ENCODE results near the gene CNTN4.
"Not testable (repeated sequence)": the region's sequence is repeated elsewhere in the genome, so short reads cannot be mapped to it uniquely, and the experiment has no call there.

CNTN4 gene

DNA sequence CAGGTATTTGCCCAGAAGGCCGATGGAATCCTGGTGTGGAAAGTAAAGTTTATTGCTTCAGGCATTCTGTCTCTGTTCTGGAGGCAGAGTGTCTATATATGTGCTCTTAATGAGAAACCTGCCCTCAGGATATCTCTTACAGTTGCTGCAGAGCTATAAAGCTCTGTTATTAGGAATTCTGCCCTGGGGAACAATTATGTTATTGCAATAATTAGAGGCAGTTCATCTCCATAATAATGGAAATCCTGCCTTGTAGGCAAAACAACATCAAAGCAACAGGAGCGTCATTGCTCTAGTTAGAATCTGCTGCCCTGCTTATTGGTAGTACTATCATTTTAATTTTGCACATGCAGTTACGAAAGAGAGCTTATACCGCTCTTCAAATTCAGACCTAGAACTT lies 835.9 kb downstream of the CNTN4 start:
- DNase-seq = no peak

DNA sequence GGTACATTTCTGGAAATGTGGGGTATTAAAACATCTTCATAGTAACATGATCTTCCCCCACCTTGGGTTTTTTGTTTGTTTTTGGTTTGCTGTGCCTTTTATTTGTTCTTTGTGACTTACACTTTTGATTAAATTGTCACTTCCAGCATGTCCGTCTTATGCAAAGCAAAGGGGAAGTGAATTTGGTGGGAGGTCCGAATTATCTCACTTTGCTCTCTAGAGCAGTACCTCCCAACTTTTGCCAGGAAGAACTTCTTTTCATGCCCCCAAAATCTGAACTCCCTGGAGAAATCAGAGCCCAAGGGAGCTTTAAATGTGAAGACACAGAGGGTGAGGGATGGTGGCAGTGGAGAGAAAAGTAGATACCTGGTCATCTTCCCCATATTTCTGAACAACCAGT lies 838.4 kb downstream of the CNTN4 start:
- no peak for DNase-seq

DNA sequence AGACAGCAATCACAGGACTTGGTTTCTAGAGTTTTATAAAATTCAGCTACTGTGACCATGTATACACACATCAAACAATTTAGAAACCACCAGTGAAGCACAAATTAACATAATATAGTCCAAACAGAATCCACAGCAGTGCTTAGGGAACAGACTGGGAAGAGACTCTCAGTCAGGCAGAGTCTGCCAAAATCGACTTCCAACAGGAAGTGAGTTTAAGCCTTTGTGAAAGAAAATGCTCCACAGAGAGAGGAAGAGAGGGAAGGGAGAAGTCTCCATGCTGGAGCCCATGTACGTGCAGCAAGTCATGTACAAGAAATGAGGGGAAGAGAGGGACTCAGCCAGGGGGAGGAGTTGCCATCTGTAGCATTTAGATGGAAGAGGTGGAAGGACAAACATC lies 838.9 kb downstream of the CNTN4 start:
- no peak for DNase-seq

DNA sequence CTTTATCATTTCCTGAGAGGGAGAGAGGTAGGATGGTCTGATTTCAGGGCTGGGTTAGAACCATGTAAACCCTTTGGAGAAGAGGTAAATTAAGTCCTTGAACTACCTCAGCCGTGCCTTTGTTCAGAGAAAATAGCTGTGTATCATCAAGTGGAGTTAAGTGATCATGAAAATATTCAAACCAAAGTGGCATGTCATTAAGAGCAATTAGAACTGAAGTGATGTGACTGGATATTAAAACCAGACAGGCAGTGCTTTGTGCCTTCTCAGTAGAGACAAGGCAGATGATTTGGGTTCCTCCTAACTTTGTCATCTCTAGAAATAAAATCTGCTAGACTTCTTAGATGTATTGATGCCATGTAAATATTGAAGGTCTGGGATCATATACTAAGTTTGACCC lies 840.0 kb downstream of the CNTN4 start:
- DNase-seq = no peak

DNA sequence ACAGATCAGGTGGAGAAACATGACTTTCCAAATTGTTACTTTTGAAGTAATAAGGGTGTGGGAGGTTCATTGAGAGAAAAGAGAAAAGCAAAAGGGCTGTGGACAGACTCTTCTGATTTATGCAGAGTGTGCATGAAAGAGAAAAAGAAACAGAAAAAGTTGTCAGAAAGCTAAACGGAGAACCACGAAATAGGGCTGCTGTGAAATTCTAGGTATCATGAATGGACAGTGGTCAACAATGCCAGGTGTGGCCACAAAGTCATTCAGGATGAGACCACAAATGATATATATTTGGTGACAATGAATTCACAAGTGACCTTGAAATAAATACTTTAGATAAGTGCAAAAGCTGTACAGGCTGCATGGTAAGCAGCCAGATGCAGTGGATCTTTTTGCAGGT lies 841.4 kb downstream of the CNTN4 start:
- DNase-seq = no peak

DNA sequence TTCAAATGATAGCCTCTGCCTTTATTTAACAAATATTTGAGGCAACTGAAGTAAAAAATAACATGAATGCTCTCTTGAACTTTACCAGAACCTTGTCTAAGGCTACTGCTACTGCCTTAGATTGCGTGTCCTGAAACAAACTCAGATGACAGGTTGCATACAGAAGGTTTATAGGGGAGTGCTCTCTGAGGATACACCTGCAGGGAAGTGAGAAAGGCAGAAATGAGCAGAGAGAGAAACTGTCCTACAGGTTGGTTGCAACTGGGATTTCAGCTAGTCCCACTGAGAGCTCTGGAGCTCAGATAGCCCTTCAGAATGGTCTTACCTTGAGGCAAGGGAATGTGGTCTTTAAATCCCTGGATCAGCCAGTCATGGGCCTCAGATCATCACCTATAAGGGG lies 846.0 kb downstream of the CNTN4 start:
- DNase-seq = no peak

DNA sequence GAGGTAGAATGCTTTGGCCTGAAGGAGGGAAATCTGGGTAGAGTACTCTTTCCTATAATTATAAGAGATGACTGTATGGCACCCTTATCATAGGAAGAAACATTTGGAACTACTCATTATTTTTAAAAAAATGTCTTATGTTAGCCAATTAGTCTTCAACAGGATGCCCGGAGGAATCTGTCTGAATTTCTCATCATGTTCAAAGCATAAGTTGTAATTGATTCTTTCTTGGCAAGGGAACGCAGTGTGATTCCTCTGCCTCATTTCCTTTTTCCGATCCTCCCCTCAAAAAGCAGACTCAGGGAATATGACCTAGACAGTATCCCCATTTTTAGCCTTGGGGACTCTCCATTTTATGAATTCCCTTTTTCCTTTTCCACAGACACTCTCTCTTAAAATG lies 846.5 kb downstream of the CNTN4 start:
- no peak for DNase-seq

DNA sequence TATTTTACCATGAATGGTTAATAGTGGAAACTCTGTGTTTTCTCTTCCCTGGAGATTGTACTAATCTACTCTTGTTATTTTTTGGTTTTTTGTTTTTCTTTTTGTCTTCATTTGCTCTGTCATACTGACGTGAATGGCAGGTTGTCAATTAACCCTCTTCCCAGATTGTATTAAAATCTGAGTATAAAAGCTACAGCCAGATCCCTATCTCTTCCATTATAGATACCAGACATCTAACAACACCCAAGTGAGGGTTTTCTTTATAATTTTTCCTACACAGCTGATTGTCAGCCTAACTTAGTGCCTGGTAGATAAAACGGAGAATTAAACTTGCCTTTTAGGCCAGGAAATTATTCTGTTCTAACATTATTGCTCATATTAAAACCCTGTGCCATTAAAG lies 848.9 kb downstream of the CNTN4 start:
- no peak for DNase-seq

DNA sequence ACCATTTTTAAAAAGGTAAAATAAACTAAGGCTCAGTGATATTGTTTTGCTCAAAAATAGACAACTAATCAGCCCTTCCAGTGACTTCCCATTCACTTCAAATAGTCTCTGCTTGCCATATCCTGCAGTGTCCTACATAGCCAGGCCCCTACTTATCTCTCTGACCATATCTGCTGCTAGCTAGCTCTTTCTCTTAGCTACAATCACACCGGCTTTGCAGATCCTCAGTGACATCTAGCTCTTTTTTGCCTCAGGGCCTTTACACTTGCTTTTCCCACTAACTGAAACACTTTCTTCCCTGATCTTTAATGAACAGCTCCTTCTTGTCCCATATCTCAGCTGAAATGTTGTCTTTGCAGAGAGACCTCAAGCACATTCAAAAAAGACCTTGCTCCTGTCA lies 850.2 kb downstream of the CNTN4 start:
- no peak for DNase-seq

DNA sequence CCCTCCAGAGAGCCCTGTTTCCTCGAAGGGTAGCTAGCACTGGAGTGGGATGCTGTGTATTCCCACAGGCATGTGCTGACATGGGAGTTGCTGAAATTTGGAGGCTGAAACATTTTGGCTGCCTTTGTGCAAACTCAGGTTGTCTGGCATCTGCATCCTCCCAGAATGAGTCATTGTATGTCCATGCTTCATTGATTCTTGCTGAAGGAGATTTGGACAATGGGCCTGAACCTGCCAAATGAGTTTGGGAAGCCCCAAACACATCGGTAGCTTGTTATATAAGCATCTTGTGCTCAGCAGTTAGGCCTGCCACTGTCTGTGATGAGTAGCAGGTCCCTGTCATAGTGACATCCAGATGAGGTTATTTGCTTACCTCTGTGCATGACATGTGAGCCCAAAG lies 851.5 kb downstream of the CNTN4 start:
- no peak for DNase-seq

DNA sequence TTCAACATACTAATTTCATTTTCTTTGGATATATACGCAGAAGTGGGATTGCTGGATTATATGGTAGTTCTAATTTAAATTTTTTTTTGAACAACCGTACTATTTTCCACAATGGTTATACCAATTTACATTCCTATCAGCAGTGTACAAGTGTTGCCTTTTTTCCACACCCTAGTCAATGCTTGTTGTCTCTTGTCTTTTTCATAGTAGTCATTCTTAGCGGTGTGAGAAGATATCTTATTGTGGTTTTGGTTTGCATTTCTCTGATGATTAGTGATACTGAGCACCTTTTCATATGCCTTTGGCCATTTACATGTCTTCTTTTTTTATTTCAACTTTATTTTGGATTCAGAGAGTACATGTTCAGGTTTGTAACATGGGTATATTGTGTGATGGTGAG lies 858.4 kb downstream of the CNTN4 start:
- DNase-seq = no peak

DNA sequence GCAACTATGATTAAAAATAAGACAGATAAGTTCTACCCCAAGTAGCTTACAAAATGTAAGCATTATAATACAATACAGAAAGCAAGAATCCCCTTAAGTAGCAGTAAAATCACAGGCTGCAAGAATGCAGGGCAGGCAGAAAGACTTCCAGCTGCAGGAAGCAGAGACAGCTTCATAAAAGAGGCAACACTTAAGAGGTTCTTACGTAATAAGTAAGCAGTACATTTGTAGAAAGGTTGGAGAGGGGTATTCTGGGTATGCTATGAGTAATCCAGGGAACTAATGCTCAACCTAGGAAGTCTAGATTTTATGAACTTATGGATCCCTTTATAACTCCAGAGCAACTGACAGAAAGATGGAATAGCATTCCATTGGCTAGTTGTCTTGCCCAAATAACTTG lies 859.9 kb downstream of the CNTN4 start:
- DNase-seq = no peak

DNA sequence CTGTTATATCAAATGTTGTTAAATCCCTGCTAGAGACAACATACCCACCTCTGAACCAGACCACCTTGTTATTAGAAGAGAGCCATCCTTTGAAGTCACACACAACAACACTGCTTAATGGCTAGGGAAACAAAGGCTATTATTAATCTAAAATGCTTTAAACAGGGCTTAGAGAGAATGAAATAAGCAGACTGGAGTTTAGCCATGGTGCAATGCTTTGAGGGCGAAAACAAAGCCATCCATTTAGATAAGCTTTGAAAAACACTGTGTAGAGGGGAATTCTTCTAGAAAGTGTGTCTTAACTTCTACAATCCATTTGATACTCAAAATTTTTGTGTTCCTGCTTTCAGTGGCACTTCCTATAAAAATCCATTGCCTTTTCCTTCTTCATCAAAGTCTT lies 862.9 kb downstream of the CNTN4 start:
- DNase-seq = no peak

DNA sequence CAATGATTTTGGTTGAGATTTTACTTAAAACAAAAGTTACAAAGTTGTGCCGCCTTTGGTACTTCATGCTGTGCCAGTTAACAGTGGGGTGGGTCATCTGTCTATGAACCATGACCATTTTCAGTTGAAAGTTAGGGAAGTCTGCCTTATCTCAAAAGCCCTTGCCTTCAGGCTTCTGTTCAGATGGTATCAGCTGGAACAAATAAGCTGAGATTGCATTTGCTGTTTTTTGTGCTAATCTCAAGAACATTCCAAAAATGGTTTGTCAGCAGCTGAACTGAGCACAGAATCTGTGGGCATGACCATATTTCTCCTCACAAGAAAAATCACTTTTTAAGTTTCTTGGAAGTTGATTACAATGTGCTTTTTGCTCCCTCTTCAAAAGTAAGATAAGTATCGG lies 869.2 kb downstream of the CNTN4 start:
- DNase-seq = no peak

DNA sequence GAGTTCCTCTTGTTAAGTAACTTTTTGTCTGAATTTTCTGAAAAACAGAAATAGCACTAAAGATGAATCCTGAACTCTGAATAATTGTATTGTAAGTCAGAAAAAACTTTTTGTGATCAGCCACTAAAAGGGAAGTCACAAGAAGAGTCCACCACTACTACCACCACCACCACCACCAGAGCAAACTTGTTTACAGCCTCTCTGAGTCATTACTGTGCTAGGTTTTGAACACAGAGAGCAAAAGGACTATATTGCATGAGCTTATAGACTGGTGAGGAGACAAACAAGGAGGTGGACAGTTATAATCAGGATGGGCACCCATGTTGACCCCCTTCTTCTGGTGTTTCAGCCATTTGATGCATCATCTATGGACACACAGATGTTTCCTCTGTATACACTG lies 869.8 kb downstream of the CNTN4 start:
- DNase-seq = no peak

DNA sequence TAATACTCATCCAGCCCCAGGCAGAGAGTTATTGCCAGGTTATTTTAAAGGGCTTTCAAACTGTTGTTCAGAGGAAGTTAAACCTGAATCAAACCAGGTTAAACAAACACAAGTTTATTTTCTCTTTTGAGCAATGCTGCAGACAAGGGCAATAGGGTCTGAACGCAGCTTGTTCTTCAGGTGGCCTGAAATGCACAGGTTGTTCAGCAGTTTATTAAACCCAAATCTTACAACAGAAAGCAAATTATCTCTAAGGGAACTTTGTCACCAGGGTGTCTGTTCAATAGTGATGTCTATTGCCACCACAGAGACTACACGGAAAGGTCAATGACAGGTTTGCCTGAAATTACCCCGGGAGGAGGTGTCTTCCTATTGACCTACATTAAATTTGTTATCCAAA lies 877.5 kb downstream of the CNTN4 start:
- no peak for DNase-seq

DNA sequence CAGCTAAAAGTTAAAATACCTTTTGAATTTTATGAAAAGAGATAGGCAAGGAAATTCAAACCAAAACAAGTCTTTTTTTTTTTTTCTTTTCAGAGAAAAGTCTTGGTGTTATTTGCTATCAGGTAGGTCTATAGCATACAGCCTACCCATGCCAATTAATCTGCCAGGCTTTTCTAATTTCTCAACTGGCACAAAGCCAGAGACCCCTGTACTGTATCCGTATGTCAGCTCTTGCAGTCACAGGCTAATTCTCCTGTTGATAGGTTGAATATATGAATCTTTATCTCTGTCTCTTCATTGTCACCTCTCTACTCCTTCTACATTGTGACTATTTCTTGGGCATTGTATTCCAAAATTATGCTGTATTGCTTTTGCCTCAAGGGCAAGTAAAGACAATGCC lies 878.1 kb downstream of the CNTN4 start:
- no peak for DNase-seq

DNA sequence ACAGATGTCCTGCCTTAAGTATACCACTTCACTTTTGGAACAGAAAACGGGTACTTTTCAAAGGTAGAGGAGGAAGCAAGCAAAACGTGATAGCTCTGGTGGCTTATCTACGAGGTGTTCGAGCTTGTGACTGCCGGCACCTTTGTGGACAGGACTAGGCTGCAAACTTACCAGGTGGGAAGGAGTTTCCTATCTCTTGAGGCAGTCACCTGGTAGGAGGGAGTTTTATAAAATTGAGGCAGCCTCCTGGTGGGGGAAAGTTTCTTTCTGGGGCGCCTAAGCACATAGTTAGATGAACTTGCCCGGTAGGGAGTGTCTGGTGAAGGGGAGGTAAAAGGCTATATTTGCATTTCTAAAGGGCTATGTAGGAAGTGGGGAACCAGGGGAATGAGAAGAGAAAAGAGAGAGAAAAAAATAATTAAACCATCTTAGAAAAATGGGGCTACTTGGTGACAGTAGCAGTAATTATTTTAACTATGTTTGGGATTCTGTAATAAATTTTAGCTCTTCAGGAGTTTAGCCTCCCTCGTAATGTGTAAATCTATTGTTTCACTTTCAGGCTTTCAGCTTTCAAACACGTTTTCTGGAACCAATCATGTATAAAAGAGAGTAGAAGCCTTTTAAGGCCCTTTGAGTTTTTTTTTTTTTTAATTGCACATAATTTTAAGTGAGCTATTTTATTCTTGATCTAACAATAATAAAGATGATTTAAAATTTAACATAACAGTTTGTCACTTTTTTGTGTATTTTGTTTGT lies 880.5 kb downstream of the CNTN4 start:
- no peak for DNase-seq

DNA sequence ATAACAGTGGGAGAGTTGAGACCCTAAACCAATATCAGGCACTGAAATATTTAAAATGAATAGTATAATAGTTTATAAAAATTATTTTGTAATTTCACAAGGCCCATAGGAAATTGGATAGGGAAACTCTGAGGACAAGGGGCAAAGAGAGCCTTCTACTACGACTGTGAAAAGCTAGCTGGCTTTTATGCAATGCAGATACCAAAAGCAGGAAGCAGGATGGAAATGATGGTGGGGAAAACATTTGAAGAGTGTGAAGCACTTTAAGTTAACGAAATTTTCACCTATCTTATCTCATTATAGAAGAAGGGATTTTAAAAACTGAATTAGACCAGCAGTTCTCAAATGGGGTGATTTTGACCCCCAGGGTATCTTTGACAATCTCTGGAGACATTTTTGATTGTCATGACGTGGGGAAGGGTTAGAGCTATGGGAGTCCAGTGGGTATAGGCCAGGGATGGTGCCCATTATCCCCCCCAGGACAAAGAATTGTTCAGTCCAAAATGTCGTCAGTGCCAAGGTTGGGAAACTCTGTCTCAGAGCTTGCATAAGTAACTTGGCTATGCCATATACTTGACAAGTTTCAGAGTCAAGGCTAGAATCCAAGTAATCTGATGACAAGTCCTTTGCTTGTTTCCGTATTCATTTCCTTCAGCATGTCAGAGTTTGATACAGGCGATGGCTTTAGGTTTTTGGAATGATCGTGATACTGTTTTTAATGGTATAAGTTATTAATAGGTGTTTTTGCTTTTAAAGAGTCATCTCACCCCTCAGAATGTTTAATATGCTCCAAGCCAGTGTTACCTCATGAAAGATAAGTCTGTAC lies 885.6 kb downstream of the CNTN4 start:
- DNase-seq = no peak

DNA sequence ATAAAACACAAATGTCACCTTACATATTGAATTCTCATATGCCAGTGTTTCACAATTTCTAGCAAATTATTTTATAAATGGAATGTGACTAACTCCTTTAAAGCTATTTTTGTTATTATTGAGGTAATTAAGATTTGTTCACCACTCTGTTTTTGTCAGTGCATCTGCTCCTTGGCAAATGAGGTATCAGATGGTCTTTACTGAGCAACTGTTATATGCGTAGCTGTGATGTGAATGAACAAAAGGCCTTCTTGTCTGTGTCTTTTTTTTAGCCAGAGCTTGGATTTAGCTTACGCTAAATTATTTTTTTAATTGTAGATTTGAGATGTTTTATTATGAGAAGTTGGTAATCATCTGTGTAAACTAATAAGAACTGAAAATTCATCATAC lies 886.2 kb downstream of the CNTN4 start:
- DNase-seq = no peak

DNA sequence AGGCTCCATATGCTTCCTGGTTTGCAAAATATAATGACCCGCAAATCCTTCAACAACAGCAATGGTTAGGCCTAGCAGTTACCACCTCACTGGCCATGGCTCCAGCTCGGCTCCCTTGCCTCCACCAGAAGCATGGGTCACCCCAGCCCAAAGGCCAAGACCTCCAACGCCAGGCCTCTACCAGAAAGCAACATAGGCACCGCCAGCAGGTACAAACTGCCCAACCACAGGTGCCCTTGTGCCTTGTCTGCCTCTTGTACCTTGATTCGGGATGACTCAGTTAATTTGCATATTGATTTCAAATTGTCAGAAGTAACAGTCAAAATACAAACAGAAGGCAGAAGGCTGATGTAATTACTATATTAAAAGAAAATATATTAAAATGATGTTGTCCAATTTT lies 886.8 kb downstream of the CNTN4 start:
- no peak for DNase-seq

DNA sequence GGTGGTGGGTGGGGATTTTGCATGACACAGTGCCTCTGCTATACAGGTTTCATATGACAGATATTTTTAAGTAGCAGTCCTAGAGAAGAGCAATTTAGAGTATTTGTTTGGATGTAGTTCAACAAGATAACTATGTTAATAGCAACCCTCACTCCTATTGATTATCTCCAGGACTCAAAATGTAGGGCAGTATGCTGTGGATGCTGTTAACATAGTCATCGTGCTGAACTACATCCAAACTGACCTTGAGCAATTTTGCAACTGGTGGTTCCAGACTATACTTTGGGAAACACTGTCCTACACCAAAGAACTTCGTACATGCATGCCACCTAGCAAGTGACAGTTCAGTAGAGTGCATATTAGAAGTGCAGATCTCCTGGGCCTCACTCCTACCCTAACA lies 893.9 kb downstream of the CNTN4 start:
- no peak for DNase-seq

DNA sequence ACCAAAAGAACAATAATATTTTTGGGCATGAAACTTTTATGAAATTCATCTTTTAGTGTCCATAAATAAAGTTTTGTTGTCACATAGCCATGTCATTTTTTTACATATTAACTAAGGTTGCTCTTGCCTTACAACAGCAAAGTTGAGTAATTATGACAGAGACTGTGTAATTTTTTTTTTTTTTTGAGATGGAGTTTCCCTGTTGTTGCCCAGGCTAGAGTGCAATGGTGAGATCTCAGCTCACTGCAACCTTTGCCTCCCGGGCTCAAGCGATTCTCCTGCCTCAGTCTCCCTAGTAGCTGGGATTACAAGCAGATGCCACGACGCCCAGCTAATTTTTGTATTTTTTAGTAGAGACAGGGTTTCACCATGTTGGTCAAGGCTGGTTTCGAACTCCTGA lies 894.5 kb downstream of the CNTN4 start:
- DNase-seq = not testable (repeated sequence)

DNA sequence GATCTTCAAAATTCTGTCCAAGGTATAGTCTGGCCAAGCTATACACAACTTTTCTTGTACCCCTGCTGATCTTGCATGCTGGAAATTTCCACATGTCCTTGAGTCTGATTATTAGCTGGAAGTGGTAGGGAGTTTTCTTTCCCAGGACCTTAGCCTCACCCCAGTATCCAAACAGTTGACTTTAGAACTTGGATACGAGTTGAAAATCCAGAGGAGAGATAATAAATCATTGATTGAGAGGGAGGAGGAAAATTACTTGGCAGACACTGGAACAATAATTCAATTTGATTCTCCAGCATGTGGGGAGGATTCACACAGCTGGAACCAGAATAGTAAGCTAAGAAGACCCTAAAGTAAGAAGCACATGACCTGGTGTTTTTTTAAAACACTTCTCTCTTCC lies 895.1 kb downstream of the CNTN4 start:
- DNase-seq = no peak

DNA sequence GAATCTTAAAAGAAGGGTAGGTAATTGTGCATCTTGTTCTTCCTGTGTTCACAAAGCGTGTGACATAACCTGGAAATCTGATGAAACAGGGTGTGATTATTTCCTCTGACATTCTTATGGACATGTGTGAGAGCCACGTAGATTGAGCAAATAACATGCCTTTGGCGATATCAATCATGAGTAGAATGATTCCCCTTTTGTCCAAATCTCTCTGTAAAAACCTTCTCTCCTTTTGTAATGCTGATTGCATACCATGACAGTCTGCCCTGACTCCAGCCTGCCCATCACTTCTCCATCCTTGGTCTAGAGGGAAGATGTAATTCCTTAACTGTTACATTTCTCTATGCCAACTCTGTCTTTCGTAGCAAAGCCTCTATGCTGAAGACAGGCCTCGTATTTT lies 896.5 kb downstream of the CNTN4 start:
- DNase-seq = no peak
